K562 (cell line): ENCODE data around the gene CELSR3. TPM values are rescaled to one million over a fixed set of nuclear protein-coding genes. Genes with fewer than 3 reads are reported as not detected.

Experiments used
- GTF3C2 ChIP-seq: IDR thresholded peaks from 3 replicates; pipeline ENCODE4 v1.6.1; 2011; ENCODE audit warnings: borderline replicate concordance, mild to moderate bottlenecking, moderate library complexity; ENCODE audit not compliant: insufficient read length; ENCODE audit errors: extremely low read depth
- KDM2B ChIP-seq: fragments of 250-450 bp; sonication (Bioruptor Pico); IDR thresholded peaks from 2 replicates; pipeline ENCODE4 v1.8.0; 2021; ENCODE audit warnings: mild to moderate bottlenecking, moderate library complexity
- MYC ChIP-seq, 2 experiments: fragments of 250-450 bp in 1 of 2; sonication (Bioruptor Pico) in 1 of 2; IDR thresholded peaks; 2 replicates each; pipeline versions ENCODE4 v1.5.1 to v1.6.1; 2012 to 2021; ENCODE audit warnings: low read depth in 2 of 2, borderline replicate concordance in 1 of 2, improper control_type of control experiment in 1 of 2, low read length in 1 of 2, mild to moderate bottlenecking in 1 of 2, moderate library complexity in 1 of 2
- NCOA6 ChIP-seq: fragments of 450-650 bp; IDR thresholded peaks from 2 replicates; pipeline ENCODE4 v1.6.1; 2017; ENCODE audit warnings: mild to moderate bottlenecking
- OTX1 ChIP-seq: fragments of 450-650 bp; formaldehyde crosslinking; IDR thresholded peaks from 2 replicates; pipeline ENCODE4 v1.4.0; 2022; ENCODE audit warnings: mild to moderate bottlenecking
- SMAD4 ChIP-seq: fragments of 250-450 bp; sonication (Bioruptor Pico); conservative IDR thresholded peaks from 2 replicates; pipeline ENCODE4 v1.8.0; 2021; ENCODE audit warnings: inconsistent platforms, mild to moderate bottlenecking, moderate library complexity
- TSHZ1 ChIP-seq: fragments of 250-450 bp; sonication (Bioruptor Pico); IDR thresholded peaks from 2 replicates; pipeline ENCODE4 v1.4.0; 2020; ENCODE audit warnings: mild to moderate bottlenecking, moderate library complexity
- ZNF175 ChIP-seq: fragments of 200-800 bp; sonication (Bioruptor generic); IDR thresholded peaks from 2 replicates; pipeline ENCODE4 v1.6.1; 2016; ENCODE audit warnings: low read depth, mild to moderate bottlenecking, missing genetic modification characterization, missing compliant biosample characterization
- polyA plus RNA-seq, 8 experiments: library from polyadenylated mRNA; depleted of rRNA in 4 of 8; stranded (reverse) in 5 of 8; unstranded in 3 of 8; fragments of >200 nt; fragmentation: Nextera tagmentation in 2 of 8; fragmentation: Illumina TruSeq in 1 of 8; extraction: Ambion mirVana in 2 of 8; extraction: Trizol in 1 of 8; gene quantifications; 2 replicates each; pipeline versions ENCODE4 v1.2.1 to v1.2.3, GENCODE V29; 2011 to 2014; ENCODE audit warnings: inconsistent platforms in 1 of 8, missing spikeins in 1 of 8
- total RNA-seq, 7 experiments: library from RNA; depleted of rRNA in 6 of 7; stranded (reverse); fragments of >200 nt in 6 of 7; fragmentation: Illumina TruSeq in 2 of 7; extraction: Trizol in 2 of 7; gene quantifications; 2 replicates each; pipeline versions ENCODE4 v1.2.1 to v1.2.3, GENCODE V29; 2011 to 2021; ENCODE audit warnings: low replicate concordance in 1 of 7

Gene CELSR3
- total and polyA plus RNA-seq, 9 of the 15 experiments (the other 6 are each of a cell fraction or from before 2014, with no cell fraction given), result 0.10 to 2.7 (median 0.76) TPM

GRCh38 chr3:48664929-48665328 is 2.2 kb upstream of the CELSR3 start (continued):
- TF ChIP-seq GTF3C2, result no peak
- TF ChIP-seq OTX1, result no peak
- TF ChIP-seq SMAD4 (CRISPR knock-in tag), result no peak
- TF ChIP-seq KDM2B (CRISPR knock-in tag), result no peak
- TF ChIP-seq ZNF175 (CRISPR knock-in tag), result no peak
- TF ChIP-seq NCOA6, result no peak
- no peak for TF ChIP-seq MYC (IDR thresholded peaks at IDR 0.05; ENCODE audit: low read depth, low read length)
- no peak for TF ChIP-seq MYC (CRISPR knock-in tag; IDR thresholded peaks at IDR 0.05; ENCODE audit: borderline replicate concordance, low read depth)
- no peak for TF ChIP-seq TSHZ1 (CRISPR knock-in tag)
- TF ChIP-seq, all 486 proteins: peak for 0
